ENCODE data around the gene WDR27. TPM values are rescaled to one million over a fixed set of nuclear protein-coding genes. Genes with fewer than 3 reads are reported as not detected.

WDR27 gene
- total and polyA plus RNA-seq, 10 of the 15 experiments (the other 5 are each of a cell fraction or from before 2014, with no cell fraction given): 1.9 to 33.2 (median 19.0) TPM

DNA sequence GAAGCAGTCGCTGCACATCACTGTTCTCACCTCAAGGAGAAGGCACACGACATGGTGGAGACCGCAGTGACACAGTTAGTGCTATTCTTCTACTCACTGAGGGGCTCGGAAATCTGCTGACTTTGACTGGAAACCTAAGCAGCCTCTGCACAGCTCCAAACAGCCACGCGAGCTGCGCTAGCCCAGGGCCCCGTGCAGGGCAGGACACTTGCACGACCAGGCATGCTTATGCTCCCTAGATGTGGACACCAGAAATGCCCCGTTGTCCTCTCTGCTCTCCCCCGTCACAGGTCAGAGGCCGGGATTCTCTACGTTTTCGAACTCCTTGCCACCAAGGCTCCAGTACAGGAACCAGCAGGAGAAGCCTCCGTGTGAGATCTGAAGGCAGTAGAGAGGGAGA is 201.1 kb downstream of the WDR27 start:
- WGBS (ENCODE audit: insufficient coverage, insufficient replicate concordance, low lambda C conversion rate, missing lambda C conversion rate): 57% methylated on average over 15 of the region's 15 CpGs
- BruUV-seq (replicated peaks): no TSS peak
- POLR2A ChIA-PET: no interaction called here
- DNase-seq (ENCODE audit: low read depth, low spot score) (no peak), ATAC-seq (no peak), FAIRE-seq (no peak)
- RAD21 ChIA-PET (ENCODE audit: unreplicated experiment): no interaction called here
- no peak for TF ChIP-seq TBL1XR1 (IDR thresholded peaks at IDR 0.05; ENCODE audit: low read depth, low read length)
- TF ChIP-seq, protein P1, sequence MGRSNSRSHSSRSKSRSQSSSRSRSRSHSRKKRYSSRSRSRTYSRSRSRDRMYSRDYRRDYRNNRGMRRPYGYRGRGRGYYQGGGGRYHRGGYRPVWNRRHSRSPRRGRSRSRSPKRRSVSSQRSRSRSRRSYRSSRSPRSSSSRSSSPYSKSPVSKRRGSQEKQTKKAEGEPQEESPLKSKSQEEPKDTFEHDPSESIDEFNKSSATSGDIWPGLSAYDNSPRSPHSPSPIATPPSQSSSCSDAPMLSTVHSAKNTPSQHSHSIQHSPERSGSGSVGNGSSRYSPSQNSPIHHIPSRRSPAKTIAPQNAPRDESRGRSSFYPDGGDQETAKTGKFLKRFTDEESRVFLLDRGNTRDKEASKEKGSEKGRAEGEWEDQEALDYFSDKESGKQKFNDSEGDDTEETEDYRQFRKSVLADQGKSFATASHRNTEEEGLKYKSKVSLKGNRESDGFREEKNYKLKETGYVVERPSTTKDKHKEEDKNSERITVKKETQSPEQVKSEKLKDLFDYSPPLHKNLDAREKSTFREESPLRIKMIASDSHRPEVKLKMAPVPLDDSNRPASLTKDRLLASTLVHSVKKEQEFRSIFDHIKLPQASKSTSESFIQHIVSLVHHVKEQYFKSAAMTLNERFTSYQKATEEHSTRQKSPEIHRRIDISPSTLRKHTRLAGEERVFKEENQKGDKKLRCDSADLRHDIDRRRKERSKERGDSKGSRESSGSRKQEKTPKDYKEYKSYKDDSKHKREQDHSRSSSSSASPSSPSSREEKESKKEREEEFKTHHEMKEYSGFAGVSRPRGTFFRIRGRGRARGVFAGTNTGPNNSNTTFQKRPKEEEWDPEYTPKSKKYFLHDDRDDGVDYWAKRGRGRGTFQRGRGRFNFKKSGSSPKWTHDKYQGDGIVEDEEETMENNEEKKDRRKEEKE (IDR thresholded peaks at IDR 0.05): no peak
- TF ChIP-seq ZNF207 (IDR thresholded peaks at IDR 0.05; ENCODE audit: borderline replicate concordance): no peak
- TF ChIP-seq NKRF (conservative IDR thresholded peaks at IDR 0.05): no peak
- no peak for TF ChIP-seq IKZF1 (conservative IDR thresholded peaks at IDR 0.05)
- TF ChIP-seq HCFC1 (IDR thresholded peaks at IDR 0.05; ENCODE audit: low read length): no peak
- TF ChIP-seq ZSCAN29 (IDR thresholded peaks at IDR 0.05): no peak
- TF ChIP-seq ZNF384 (IDR thresholded peaks at IDR 0.05; ENCODE audit: borderline replicate concordance, low read depth, low read length): no peak
- TF ChIP-seq, protein P2, sequence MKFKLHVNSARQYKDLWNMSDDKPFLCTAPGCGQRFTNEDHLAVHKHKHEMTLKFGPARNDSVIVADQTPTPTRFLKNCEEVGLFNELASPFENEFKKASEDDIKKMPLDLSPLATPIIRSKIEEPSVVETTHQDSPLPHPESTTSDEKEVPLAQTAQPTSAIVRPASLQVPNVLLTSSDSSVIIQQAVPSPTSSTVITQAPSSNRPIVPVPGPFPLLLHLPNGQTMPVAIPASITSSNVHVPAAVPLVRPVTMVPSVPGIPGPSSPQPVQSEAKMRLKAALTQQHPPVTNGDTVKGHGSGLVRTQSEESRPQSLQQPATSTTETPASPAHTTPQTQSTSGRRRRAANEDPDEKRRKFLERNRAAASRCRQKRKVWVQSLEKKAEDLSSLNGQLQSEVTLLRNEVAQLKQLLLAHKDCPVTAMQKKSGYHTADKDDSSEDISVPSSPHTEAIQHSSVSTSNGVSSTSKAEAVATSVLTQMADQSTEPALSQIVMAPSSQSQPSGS (IDR thresholded peaks at IDR 0.05; ENCODE audit: low read length): no peak
- TF ChIP-seq IKZF2 (IDR thresholded peaks at IDR 0.05): no peak
- TF ChIP-seq NR2C2 (IDR thresholded peaks at IDR 0.05; ENCODE audit: borderline replicate concordance, control insufficient read depth, insufficient read length, low read depth): no peak
- TF ChIP-seq, protein P3, sequence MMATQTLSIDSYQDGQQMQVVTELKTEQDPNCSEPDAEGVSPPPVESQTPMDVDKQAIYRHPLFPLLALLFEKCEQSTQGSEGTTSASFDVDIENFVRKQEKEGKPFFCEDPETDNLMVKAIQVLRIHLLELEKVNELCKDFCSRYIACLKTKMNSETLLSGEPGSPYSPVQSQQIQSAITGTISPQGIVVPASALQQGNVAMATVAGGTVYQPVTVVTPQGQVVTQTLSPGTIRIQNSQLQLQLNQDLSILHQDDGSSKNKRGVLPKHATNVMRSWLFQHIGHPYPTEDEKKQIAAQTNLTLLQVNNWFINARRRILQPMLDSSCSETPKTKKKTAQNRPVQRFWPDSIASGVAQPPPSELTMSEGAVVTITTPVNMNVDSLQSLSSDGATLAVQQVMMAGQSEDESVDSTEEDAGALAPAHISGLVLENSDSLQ (IDR thresholded peaks at IDR 0.05): no peak
- TF ChIP-seq HDGF (IDR thresholded peaks at IDR 0.05): no peak
- TF ChIP-seq CREB1 (IDR thresholded peaks at IDR 0.05; ENCODE audit: low read depth): no peak
- no peaks in the 10 kb centered on the region for H3K79me2 ChIP-seq (ENCODE audit: control insufficient read depth, insufficient read depth, low read length)
- CTCF ChIA-PET: no interaction called here
- no peak overlapping the region for H2AFZ ChIP-seq (ENCODE audit: control insufficient read depth, low read depth, low read length)
- SMC1A ChIA-PET (ENCODE audit: uncharacterized antibody, unreplicated experiment): no interaction called here
- H3K9ac ChIP-seq (ENCODE audit: control insufficient read depth, insufficient read depth, low read length): no peak overlapping the region
- in situ Hi-C loops (cut with MboI) (no loop called here), intact Hi-C loops (cut with micrococcal nuclease; ENCODE audit: unreplicated experiment) (no loop called here)
- no peaks in the 10 kb centered on the region for H3K9me3 ChIP-seq (replicated peaks; ENCODE audit: control insufficient read depth, insufficient read depth, low read length)
- no peaks in the 10 kb centered on the region for H3K4me1 ChIP-seq (ENCODE audit: control insufficient read depth, insufficient read depth, low read length)
- no peak overlapping the region for H3K4me2 ChIP-seq (ENCODE audit: control insufficient read depth, insufficient read depth)
- H3K4me3 ChIP-seq: no peak overlapping the region
- H3K36me3 ChIP-seq (ENCODE audit: control insufficient read depth in 2 of 2, insufficient read depth in 2 of 2, low read length in 1 of 2): no peaks in the 10 kb centered on the region
- no peak overlapping the region for H3K27ac ChIP-seq (ENCODE audit: control insufficient read depth, insufficient read depth)
- H4K20me1 ChIP-seq (ENCODE audit: control insufficient read depth, insufficient read depth): no peaks in the 10 kb centered on the region
- no peaks in the 10 kb centered on the region for H3K27me3 ChIP-seq (replicated peaks in 1 of 2; ENCODE audit: control insufficient read depth in 2 of 2, insufficient read depth in 2 of 2, low read length in 1 of 2)
